Stomach smooth muscle (tissue), 2 donors: ENCODE measurements around the gene PTPRM.

Experiments used
- H3K27ac ChIP-seq: one replicate; pipeline ENCODE4 v1.7.0; 2013; ENCODE audit warnings: mild to moderate bottlenecking, low read length, inconsistent platforms
- H3K27me3 ChIP-seq, 2 donors: one replicate each; pipeline ENCODE4 v1.7.0; 2013; ENCODE audit warnings: low read length in 2 of 2; ENCODE audit not compliant: insufficient read depth in 2 of 2, control insufficient read depth in 1 of 2
- H3K36me3 ChIP-seq, 2 donors: one replicate each; pipeline ENCODE4 v1.7.0; 2013; ENCODE audit warnings: low read length in 2 of 2; ENCODE audit not compliant: control insufficient read depth in 2 of 2, insufficient read depth in 2 of 2
- H3K4me1 ChIP-seq: one replicate; pipeline ENCODE4 v1.7.0; 2013; ENCODE audit warnings: low read length; ENCODE audit not compliant: control insufficient read depth, insufficient read depth
- H3K4me3 ChIP-seq, 2 donors: one replicate each; pipeline ENCODE4 v1.7.0; 2013; ENCODE audit warnings: low read length in 2 of 2
- H3K9ac ChIP-seq, 2 donors: one replicate each; pipeline ENCODE4 v1.7.0; 2013; ENCODE audit warnings: low read length in 2 of 2, mild to moderate bottlenecking in 1 of 2
- H3K9me3 ChIP-seq, 2 donors: one replicate each; pipeline ENCODE4 v1.7.0; 2013; ENCODE audit warnings: low read length in 2 of 2; ENCODE audit not compliant: control insufficient read depth in 2 of 2
- donor health status: healthy.
- donor health status: Pancreatic carcinoma.

PTPRM gene

GRCh38 chr18:7871560-7872456, 304.7 kb downstream of the PTPRM start:
- Histone ChIP-seq H3K9ac (no peak overlapping the region), H3K4me3 (no peak overlapping the region), H3K27me3 (no peaks in the 10 kb centered on the region), H3K4me1 (no peaks in the 10 kb centered on the region), H3K9me3 (no peaks in the 10 kb centered on the region), H3K27ac (no peak overlapping the region), H3K36me3 (no peaks in the 10 kb centered on the region)

- no peak overlapping the region for H3K4me3 ChIP-seq
- no peak overlapping the region for H3K27ac ChIP-seq
- no peaks in the 10 kb centered on the region for H3K27me3 ChIP-seq
- H3K4me1 ChIP-seq: no peaks in the 10 kb centered on the region
- H3K9ac ChIP-seq: no peak overlapping the region
- H3K36me3 ChIP-seq: no peaks in the 10 kb centered on the region
- no peaks in the 10 kb centered on the region for H3K9me3 ChIP-seq
Observed at GRCh38 chr18:7872569-7872968, 305.5 kb downstream of the PTPRM start.

GRCh38 chr18:7873316-7873715, 306.2 kb downstream of the PTPRM start:
- H3K36me3 ChIP-seq: no peaks in the 10 kb centered on the region
- no peak overlapping the region for H3K4me3 ChIP-seq
- no peak overlapping the region for H3K9ac ChIP-seq
- H3K27ac ChIP-seq: no peak overlapping the region
- H3K4me1 ChIP-seq: no peaks in the 10 kb centered on the region
- H3K9me3 ChIP-seq: no peaks in the 10 kb centered on the region
- H3K27me3 ChIP-seq: no peaks in the 10 kb centered on the region

GRCh38 chr18:7876354-7877104, 309.4 kb downstream of the PTPRM start:
- no peaks in the 10 kb centered on the region for H3K36me3 ChIP-seq
- H3K4me1 ChIP-seq: no peaks in the 10 kb centered on the region
- no peak overlapping the region for H3K9ac ChIP-seq
- no peak overlapping the region for H3K27ac ChIP-seq
- no peak overlapping the region for H3K4me3 ChIP-seq
- H3K27me3 ChIP-seq: no peaks in the 10 kb centered on the region
- H3K9me3 ChIP-seq: no peaks in the 10 kb centered on the region

GRCh38 chr18:7877609-7878008, 310.5 kb downstream of the PTPRM start:
- no peak overlapping the region for H3K9ac ChIP-seq
- no peak overlapping the region for H3K4me3 ChIP-seq
- no peak overlapping the region for H3K27ac ChIP-seq
- H3K4me1 ChIP-seq: no peaks in the 10 kb centered on the region
- no peaks in the 10 kb centered on the region for H3K36me3 ChIP-seq
- H3K9me3 ChIP-seq: no peaks in the 10 kb centered on the region
- no peaks in the 10 kb centered on the region for H3K27me3 ChIP-seq

- Histone ChIP-seq H3K4me1 (no peaks in the 10 kb centered on the region), H3K36me3 (no peaks in the 10 kb centered on the region), H3K4me3 (no peak overlapping the region), H3K9ac (no peak overlapping the region), H3K27me3 (no peaks in the 10 kb centered on the region), H3K9me3 (no peaks in the 10 kb centered on the region), H3K27ac (no peak overlapping the region)
Observed at GRCh38 chr18:7878265-7879211, 311.4 kb downstream of the PTPRM start.

GRCh38 chr18:7879717-7880116, 312.6 kb downstream of the PTPRM start:
- no peaks in the 10 kb centered on the region for H3K36me3 ChIP-seq
- no peaks in the 10 kb centered on the region for H3K9me3 ChIP-seq
- H3K27ac ChIP-seq: no peak overlapping the region
- no peaks in the 10 kb centered on the region for H3K27me3 ChIP-seq
- H3K9ac ChIP-seq: no peak overlapping the region
- no peaks in the 10 kb centered on the region for H3K4me1 ChIP-seq
- no peak overlapping the region for H3K4me3 ChIP-seq

- Histone ChIP-seq H3K27ac (no peak overlapping the region), H3K27me3 (no peaks in the 10 kb centered on the region), H3K4me1 (peaks cover 6% of the 10 kb centered on the region), H3K36me3 (no peaks in the 10 kb centered on the region), H3K9ac (no peak overlapping the region), H3K9me3 (no peaks in the 10 kb centered on the region), H3K4me3 (no peak overlapping the region)
Observed at GRCh38 chr18:7885865-7886264, 318.7 kb downstream of the PTPRM start.

- H3K36me3 ChIP-seq: no peaks in the 10 kb centered on the region
- peaks cover 6% of the 10 kb centered on the region for H3K4me1 ChIP-seq
- no peaks in the 10 kb centered on the region for H3K9me3 ChIP-seq
- H3K27me3 ChIP-seq: no peaks in the 10 kb centered on the region
- no peak overlapping the region for H3K4me3 ChIP-seq
- no peak overlapping the region for H3K9ac ChIP-seq
- H3K27ac ChIP-seq: no peak overlapping the region
Observed at GRCh38 chr18:7886436-7886835, 319.3 kb downstream of the PTPRM start.

GRCh38 chr18:7889515-7889914, 322.4 kb downstream of the PTPRM start:
- H3K27me3 ChIP-seq: no peaks in the 10 kb centered on the region
- no peak overlapping the region for H3K27ac ChIP-seq
- peaks cover 6% of the 10 kb centered on the region for H3K4me1 ChIP-seq
- no peaks in the 10 kb centered on the region for H3K36me3 ChIP-seq
- H3K9ac ChIP-seq: no peak overlapping the region
- no peaks in the 10 kb centered on the region for H3K9me3 ChIP-seq
- no peak overlapping the region for H3K4me3 ChIP-seq
